Smooth muscle cell of bladder (primary cell): ENCODE data around the gene ZBTB18. TPM values are rescaled to one million over a fixed set of nuclear protein-coding genes. Genes with fewer than 3 reads are reported as not detected.

ENCODE experiments used
- total RNA-seq: library from RNA; depleted of rRNA; stranded (reverse); fragments of >200 nt; gene quantifications from 2 replicates; pipeline ENCODE4 v1.2.3, GENCODE V29; 2014

ZBTB18 gene
- total RNA-seq: 6.7 and 8.4 TPM in 2 replicates

DNA sequence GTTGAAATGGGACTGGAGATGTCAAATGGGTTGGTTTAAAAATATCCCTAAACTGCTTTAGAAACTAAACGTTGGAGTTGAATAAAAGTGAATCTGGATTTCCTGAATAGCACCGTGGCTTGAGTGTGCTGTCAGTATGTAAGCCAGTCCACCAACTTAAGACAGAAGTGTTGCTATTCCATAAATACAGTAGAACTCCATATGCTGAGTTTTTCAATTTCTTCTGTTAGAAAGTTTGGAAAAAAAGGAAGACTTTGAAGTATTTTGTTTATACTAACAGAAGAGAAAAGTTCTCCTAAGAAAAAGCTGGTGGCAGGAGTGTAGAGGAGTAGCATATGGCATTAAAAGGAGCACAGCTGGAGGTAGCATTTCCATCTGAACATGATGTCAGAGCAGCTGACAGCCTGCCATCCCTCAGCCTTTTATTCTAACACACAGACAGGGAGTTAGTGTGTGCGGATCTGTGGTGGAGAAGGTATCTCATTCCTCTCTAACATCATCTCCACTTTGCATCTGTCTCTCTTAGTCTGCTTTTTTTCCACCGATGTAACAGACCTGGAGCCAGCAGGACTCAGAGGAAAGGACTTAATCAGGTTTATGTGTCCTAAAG lies at the start of gene ZBTB18:
Gene ZBTB18, plus strand, starts transcription at position 449 of the 610 bp plus-strand sequence. Its CDS starts 149 bp downstream, at position 598.

Other genes starting within 250 kb of the ZBTB18 start
- gene AKT3, start 201.0 kb upstream of the ZBTB18 start, total RNA-seq: 23.5 and 35.9 TPM in 2 replicates